Gastroesophageal sphincter (tissue), 3 donors: ENCODE results near the gene C12orf57.

Experiments used
- EP300 ChIP-seq: sonication (generic); formaldehyde crosslinking; IDR thresholded peaks from one replicate; pipeline ENCODE4 v1.6.1; 2017; ENCODE audit warnings: antibody characterized with exemption, mild to moderate bottlenecking
- POLR2A ChIP-seq, 2 donors: fragments of 450-650 bp; IDR thresholded peaks; one replicate each; pipeline ENCODE4 v1.6.1; 2017; ENCODE audit warnings: antibody characterized with exemption in 2 of 2, mild to moderate bottlenecking in 2 of 2, moderate library complexity in 1 of 2
- POLR2AphosphoS5 ChIP-seq: sonication (generic); formaldehyde crosslinking; IDR thresholded peaks from one replicate; pipeline ENCODE4 v1.6.1; 2017; ENCODE audit warnings: antibody characterized with exemption
- TF ChIP-seq, protein P1 (sequence below), 4 experiments: fragments of 200-600 bp in 2 of 4; fragments of 450-650 bp in 2 of 4; sonication (generic) in 1 of 4; IDR thresholded peaks; one replicate each; pipeline ENCODE4 v1.5.1; 2017 to 2019; ENCODE audit warnings: antibody characterized with exemption in 4 of 4, mild to moderate bottlenecking in 2 of 4, moderate library complexity in 2 of 4

DNA sequence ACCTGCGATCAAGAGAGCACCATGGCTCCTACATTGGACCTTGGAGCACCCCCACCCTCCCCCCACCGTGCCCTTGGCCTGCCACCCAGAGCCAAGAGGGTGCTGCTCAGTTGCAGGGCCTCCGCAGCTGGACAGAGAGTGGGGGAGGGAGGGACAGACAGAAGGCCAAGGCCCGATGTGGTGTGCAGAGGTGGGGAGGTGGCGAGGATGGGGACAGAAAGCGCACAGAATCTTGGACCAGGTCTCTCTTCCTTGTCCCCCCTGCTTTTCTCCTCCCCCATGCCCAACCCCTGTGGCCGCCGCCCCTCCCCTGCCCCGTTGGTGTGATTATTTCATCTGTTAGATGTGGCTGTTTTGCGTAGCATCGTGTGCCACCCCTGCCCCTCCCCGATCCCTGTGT, 2.0 kb upstream of the C12orf57 start:
- TF ChIP-seq, protein P1, sequence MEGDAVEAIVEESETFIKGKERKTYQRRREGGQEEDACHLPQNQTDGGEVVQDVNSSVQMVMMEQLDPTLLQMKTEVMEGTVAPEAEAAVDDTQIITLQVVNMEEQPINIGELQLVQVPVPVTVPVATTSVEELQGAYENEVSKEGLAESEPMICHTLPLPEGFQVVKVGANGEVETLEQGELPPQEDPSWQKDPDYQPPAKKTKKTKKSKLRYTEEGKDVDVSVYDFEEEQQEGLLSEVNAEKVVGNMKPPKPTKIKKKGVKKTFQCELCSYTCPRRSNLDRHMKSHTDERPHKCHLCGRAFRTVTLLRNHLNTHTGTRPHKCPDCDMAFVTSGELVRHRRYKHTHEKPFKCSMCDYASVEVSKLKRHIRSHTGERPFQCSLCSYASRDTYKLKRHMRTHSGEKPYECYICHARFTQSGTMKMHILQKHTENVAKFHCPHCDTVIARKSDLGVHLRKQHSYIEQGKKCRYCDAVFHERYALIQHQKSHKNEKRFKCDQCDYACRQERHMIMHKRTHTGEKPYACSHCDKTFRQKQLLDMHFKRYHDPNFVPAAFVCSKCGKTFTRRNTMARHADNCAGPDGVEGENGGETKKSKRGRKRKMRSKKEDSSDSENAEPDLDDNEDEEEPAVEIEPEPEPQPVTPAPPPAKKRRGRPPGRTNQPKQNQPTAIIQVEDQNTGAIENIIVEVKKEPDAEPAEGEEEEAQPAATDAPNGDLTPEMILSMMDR (IDR thresholded peaks at IDR 0.05), result no peak
- no peak for TF ChIP-seq POLR2A (IDR thresholded peaks at IDR 0.05)
- no peak for TF ChIP-seq EP300
- no peak for TF ChIP-seq POLR2AphosphoS5
